ENCODE data around the gene A2M.

DNA sequence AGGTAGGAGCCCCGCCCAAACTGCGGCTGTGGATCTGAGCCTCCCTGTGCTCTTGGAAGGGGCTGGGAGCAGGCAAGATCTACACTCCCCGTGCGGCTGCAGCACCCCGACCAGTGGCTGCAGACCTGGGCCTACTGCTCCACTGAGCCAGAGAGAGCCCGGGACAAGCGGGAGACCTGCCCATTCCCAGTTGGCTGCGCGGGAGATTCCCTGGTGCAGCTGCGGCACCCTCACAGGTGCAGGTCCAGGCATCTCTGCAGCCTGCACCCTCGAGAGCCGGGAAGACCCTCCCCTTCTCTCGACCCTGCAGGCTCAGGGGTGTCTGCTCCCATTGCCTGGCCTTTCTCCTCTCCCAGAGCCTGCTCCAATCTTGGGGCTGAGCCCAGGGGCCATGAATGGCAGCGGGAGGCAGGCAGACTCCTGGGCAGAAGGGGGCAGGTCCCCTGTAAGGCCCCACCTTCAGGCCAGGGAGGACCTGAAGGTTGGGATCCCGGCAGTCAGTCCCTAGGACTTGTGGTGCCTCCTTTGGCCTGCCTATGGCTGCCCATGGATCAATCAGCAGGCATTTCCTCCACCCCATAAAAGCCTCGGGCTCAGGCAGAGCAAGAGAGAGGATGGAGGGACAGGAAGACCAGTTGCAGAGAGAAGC, 8.8 kb upstream of the A2M start:
- TF ChIP-seq TAF1 (IDR thresholded peaks at IDR 0.05; ENCODE audit: low read depth, low read length) (no peak), POLR2A (IDR thresholded peaks at IDR 0.05; ENCODE audit: low read depth, low read length) (no peak), SPI1 (IDR thresholded peaks at IDR 0.05; ENCODE audit: low read depth, low read length) (no peak), POU2F2 (IDR thresholded peaks at IDR 0.05; ENCODE audit: low read depth, low read length) (no peak), POLR2AphosphoS5 (IDR thresholded peaks at IDR 0.05; ENCODE audit: low read depth, low read length) (no peak)

All from GM12891 (cell line).